ENCODE measurements around the gene DCBLD2.

GRCh38 chr3:98766924-98767323 is 134.6 kb downstream of the DCBLD2 start:
- TF ChIP-seq POLR2A (IDR thresholded peaks at IDR 0.05; ENCODE audit: low read depth) (no peak), CTCF (IDR thresholded peaks at IDR 0.05) (no peak), POLR2AphosphoS5 (IDR thresholded peaks at IDR 0.05) (no peak), EP300 (IDR thresholded peaks at IDR 0.05) (no peak)
